ENCODE measurements around the gene DOK7. TPM values are rescaled to one million over a fixed set of nuclear protein-coding genes. Genes with fewer than 3 reads are reported as not detected.

DOK7 gene
- total RNA-seq, 2 donors from 2014 or later = 8.8 to 36.7 TPM

DNA sequence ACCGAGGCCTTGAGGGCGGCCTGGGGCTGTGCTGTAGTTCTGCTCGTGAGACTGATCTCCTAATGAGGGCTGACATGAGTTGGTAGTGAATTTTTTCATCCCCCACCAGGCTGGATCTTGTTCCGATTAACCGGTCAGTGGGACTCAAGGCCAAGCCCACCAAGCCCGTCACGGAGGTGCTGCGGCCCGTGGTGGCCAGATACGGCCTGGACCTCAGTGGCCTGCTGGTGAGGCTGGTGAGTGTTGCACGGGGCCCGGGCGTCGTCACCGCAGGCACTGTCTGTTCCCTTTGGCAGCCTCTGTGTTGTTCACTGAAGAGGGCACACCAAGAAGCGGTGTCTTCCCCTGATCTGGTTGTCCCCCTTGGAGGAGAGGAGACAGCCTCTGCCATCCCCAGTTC is 39.7 kb upstream of the DOK7 start:
- ATAC-seq (ENCODE audit: insufficient number of reproducible peaks, low FRiP score, low read depth) (no peak), DNase-seq (ENCODE audit: low spot score) (no peak)
- H3K4me1 ChIP-seq (ENCODE audit: control insufficient read depth in 1 of 2, low read depth in 2 of 2) = no peaks in the 10 kb centered on the region
- no peaks in the 10 kb centered on the region for H3K27me3 ChIP-seq (replicated peaks; ENCODE audit: insufficient read depth)
- TF ChIP-seq, protein P1, sequence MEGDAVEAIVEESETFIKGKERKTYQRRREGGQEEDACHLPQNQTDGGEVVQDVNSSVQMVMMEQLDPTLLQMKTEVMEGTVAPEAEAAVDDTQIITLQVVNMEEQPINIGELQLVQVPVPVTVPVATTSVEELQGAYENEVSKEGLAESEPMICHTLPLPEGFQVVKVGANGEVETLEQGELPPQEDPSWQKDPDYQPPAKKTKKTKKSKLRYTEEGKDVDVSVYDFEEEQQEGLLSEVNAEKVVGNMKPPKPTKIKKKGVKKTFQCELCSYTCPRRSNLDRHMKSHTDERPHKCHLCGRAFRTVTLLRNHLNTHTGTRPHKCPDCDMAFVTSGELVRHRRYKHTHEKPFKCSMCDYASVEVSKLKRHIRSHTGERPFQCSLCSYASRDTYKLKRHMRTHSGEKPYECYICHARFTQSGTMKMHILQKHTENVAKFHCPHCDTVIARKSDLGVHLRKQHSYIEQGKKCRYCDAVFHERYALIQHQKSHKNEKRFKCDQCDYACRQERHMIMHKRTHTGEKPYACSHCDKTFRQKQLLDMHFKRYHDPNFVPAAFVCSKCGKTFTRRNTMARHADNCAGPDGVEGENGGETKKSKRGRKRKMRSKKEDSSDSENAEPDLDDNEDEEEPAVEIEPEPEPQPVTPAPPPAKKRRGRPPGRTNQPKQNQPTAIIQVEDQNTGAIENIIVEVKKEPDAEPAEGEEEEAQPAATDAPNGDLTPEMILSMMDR (IDR thresholded peaks at IDR 0.05) = no peak
- no peaks in the 10 kb centered on the region for H3K9me3 ChIP-seq
- H3K4me3 ChIP-seq = no peak overlapping the region
- H3K27ac ChIP-seq = no peak overlapping the region
- H3K36me3 ChIP-seq = peaks cover 4% of the 10 kb centered on the region

DNA sequence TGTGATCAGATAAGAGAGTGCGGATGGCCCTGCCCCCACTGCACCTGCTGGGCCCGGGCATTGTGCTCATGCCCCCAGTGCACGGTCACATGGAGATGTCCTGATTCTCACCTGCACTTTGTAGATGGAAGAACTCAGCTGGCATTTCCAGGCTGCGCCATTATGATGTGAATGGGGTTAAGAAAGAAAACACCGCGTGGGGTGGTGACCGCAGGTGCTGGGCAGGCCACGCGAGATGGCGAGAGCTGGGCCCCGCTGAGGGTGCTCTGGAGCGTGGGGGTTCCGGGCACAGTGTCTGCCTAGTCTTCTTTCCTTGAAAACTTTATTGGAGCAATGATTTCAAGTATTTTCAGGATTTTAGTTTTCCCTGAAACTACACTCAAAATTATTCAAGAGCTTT is 39.2 kb upstream of the DOK7 start:
- Histone ChIP-seq H3K36me3 (peaks cover 4% of the 10 kb centered on the region), H3K4me3 (no peak overlapping the region), H3K9me3 (no peaks in the 10 kb centered on the region)

DNA sequence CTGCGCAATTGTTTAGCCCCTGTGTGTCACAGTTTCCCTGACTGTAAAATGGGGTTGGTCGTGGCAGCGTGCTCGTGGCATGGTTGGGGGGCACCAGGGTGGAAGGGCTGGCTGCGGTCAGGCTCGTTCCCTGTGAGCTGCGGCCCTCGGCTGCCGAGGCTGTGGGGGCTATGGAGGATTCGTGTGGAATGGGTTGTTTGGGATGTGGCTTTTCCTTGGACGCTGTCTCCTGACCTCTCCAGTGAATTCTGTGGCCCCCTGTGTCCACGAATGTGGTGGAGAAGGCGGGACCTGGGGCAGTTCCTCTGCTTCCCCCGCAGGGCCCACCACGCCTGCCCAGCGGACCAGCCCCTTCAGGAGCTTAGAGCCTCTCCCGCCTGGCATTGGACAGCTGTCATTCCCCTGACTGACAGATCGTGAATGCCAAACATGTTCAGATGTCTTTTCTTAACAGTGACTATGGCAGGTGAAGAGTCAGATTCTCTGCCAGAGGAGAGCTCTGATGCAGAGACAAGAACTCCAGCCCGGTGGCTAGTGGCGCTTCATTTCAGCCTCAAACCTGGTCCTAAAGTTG is 38.5 kb upstream of the DOK7 start:
- no peak for ATAC-seq (ENCODE audit: insufficient number of reproducible peaks, low FRiP score, low read depth)
- peaks cover 9% of the 10 kb centered on the region for H3K36me3 ChIP-seq

More for the DNA sequence above, 39.2 kb upstream of the DOK7 start:
- DNase-seq (ENCODE audit: low spot score) = no peak
- no peaks in the 10 kb centered on the region for H3K27me3 ChIP-seq (replicated peaks; ENCODE audit: insufficient read depth)
- ATAC-seq (ENCODE audit: insufficient number of reproducible peaks, low FRiP score, low read depth) = no peak
- no peaks in the 10 kb centered on the region for H3K4me1 ChIP-seq (ENCODE audit: control insufficient read depth in 1 of 2, low read depth in 2 of 2)
- H3K27ac ChIP-seq = no peak overlapping the region
- TF ChIP-seq, protein P1 (IDR thresholded peaks at IDR 0.05) = no peak

DNA sequence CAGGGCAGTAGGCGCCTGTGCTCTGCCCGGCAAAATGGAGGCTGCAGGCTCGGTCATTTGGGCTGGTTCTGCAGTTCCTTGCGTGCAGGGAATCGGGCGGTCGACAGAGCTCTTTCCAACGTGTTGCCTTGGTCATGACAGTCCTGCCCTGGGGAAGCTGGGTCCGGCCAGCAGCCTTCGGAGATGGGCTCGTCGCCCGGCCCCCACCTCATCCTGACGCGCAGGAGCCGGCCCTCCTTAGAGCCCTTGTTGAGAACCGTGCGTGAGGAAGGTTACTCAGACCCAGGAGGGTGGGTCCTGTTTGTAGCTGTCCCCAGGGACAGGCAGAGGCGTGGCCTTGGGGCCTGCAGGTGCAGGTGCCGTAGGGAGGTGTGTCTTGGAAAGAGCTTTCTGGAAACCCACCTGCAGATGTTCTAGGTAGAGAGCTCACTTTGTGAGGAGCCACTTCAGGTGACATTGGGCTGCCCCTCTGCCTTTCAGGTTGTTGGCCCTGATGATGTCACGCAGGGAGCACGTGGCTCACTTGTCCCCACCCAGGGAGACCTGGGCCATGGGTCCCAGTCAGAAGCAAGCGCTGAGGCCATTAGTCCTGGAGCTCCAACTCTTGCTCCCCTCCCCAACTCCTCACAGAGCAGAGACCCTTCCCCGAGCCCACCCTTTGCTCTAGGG is 36.5 kb upstream of the DOK7 start:
- TF ChIP-seq, protein P1 (IDR thresholded peaks at IDR 0.05) = no peak
- Histone ChIP-seq H3K27me3 (replicated peaks; ENCODE audit: insufficient read depth) (no peaks in the 10 kb centered on the region), H3K27ac (no peak overlapping the region), H3K36me3 (peaks cover 12% of the 10 kb centered on the region), H3K9me3 (no peaks in the 10 kb centered on the region), H3K4me1 (ENCODE audit: control insufficient read depth in 1 of 2, low read depth in 2 of 2) (no peaks in the 10 kb centered on the region), H3K4me3 (no peak overlapping the region)
- ATAC-seq (ENCODE audit: insufficient number of reproducible peaks, low FRiP score, low read depth) = no peak
- no peak for DNase-seq (ENCODE audit: low spot score)

More for the DNA sequence above, 38.5 kb upstream of the DOK7 start:
- no peak overlapping the region for H3K27ac ChIP-seq
- no peaks in the 10 kb centered on the region for H3K4me1 ChIP-seq (ENCODE audit: control insufficient read depth in 1 of 2, low read depth in 2 of 2)
- no peaks in the 10 kb centered on the region for H3K27me3 ChIP-seq (replicated peaks; ENCODE audit: insufficient read depth)
- H3K9me3 ChIP-seq = no peaks in the 10 kb centered on the region
- no peak for DNase-seq (ENCODE audit: low spot score)
- no peak overlapping the region for H3K4me3 ChIP-seq
- TF ChIP-seq, protein P1 (IDR thresholded peaks at IDR 0.05) = no peak

DNA sequence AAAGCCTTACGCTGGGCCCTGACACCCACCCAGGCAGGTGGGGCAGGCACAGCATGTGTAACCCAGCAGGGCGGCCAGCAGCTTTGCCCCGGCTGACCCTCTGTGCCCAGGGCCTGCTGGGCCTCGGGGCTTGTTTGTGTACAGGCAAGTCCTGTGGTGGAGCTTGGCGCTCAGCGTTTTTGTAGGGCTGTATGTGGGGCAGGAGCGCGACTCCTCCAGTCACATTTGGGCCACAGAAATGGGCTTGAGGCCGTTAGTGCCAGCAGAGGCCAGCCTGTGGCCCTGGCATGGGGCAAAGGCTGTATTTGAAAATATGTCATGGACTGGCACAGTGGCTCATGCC is 36.0 kb upstream of the DOK7 start:
- H3K36me3 ChIP-seq = peaks cover 12% of the 10 kb centered on the region
- no peaks in the 10 kb centered on the region for H3K9me3 ChIP-seq
- TF ChIP-seq, protein P1 (IDR thresholded peaks at IDR 0.05) = no peak
- no peaks in the 10 kb centered on the region for H3K4me1 ChIP-seq (ENCODE audit: control insufficient read depth in 1 of 2, low read depth in 2 of 2)
- H3K4me3 ChIP-seq = no peak overlapping the region
- ATAC-seq (ENCODE audit: insufficient number of reproducible peaks, low FRiP score, low read depth) (no peak), DNase-seq (ENCODE audit: low spot score) (no peak)
- no peak overlapping the region for H3K27ac ChIP-seq
- H3K27me3 ChIP-seq (replicated peaks; ENCODE audit: insufficient read depth) = no peaks in the 10 kb centered on the region
